22Rv1 (cell line): ENCODE data around the gene HIPK4.

Experiments
- ZFX ChIP-seq: fragments of 450-650 bp; IDR thresholded peaks from 2 replicates; pipeline ENCODE4 v1.6.1; 2017; ENCODE audit warnings: antibody characterized with exemption, borderline replicate concordance
- TF ChIP-seq, protein P1 (sequence below): fragments of 450-650 bp; IDR thresholded peaks from 2 replicates; pipeline ENCODE4 v1.5.1; 2017; ENCODE audit warnings: mild to moderate bottlenecking

DNA sequence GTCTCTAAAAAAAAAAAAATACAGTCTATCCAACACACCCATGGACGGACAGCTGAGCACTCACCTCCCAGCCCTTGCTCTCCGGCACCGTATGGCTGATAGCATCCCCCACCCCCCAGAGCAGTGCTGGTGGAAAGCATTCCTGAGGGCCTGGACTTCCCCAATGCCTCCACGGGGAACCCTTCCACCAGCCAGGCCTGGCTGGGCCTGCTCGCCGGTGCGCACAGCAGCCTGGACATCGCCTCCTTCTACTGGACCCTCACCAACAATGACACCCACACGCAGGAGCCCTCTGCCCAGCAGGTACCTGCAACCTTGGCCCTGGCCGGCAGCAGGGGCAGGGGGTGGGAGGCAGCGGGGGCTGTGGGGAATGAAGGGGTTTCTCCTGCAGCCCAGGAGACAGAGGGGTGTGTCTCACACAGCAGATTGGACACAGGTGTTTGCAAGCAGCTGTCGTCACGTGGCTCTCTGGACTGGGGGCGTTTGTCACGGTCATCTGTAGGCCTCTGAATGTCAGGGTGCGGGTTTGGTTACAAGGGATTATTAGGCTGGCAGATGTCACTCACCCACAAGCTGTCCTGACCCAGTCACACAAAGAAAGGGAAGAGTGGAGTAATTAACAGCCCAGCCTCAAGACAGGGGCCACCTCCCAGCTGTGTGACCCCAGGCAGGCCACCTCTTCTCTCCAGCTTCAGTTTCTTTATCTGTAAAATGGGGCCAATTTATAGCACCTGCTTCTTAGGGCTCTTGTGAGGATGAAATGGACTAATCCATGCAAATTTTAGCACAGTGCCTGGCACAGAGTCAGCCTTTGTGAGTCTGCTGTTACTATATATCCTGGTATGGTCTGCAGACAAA is 22.2 kb downstream of the HIPK4 start:
- TF ChIP-seq, protein P1, sequence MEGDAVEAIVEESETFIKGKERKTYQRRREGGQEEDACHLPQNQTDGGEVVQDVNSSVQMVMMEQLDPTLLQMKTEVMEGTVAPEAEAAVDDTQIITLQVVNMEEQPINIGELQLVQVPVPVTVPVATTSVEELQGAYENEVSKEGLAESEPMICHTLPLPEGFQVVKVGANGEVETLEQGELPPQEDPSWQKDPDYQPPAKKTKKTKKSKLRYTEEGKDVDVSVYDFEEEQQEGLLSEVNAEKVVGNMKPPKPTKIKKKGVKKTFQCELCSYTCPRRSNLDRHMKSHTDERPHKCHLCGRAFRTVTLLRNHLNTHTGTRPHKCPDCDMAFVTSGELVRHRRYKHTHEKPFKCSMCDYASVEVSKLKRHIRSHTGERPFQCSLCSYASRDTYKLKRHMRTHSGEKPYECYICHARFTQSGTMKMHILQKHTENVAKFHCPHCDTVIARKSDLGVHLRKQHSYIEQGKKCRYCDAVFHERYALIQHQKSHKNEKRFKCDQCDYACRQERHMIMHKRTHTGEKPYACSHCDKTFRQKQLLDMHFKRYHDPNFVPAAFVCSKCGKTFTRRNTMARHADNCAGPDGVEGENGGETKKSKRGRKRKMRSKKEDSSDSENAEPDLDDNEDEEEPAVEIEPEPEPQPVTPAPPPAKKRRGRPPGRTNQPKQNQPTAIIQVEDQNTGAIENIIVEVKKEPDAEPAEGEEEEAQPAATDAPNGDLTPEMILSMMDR = no peak
- no peak for TF ChIP-seq ZFX
